Left ventricle myocardium inferior (tissue), 1 donor: ENCODE results near the gene LDLRAD3. TPM values are rescaled to one million over a fixed set of nuclear protein-coding genes. Genes with fewer than 3 reads are reported as not detected.
"Not testable (repeated sequence)": the region's sequence is repeated elsewhere in the genome, so short reads cannot be mapped to it uniquely, and the experiment has no call there.

Source experiments
- DNase-seq: peaks from one replicate; pipeline ENCODE4 v3.0.0-alpha.2; 2020
- H3K27ac ChIP-seq: fragments of 200-600 bp; replicated peaks from 2 replicates; pipeline ENCODE4 v1.8.0; 2021
- H3K27me3 ChIP-seq: fragments of 200-600 bp; 2 replicates; pipeline ENCODE4 v1.8.0; 2021; ENCODE audit warnings: low read depth
- H3K36me3 ChIP-seq: fragments of 200-600 bp; 2 replicates; pipeline ENCODE4 v1.8.0; 2021
- H3K4me1 ChIP-seq: fragments of 200-600 bp; 2 replicates; pipeline ENCODE4 v1.8.0; 2021
- H3K4me3 ChIP-seq: fragments of 200-600 bp; 2 replicates; pipeline ENCODE4 v1.8.0; 2021; ENCODE audit warnings: mild to moderate bottlenecking, moderate library complexity
- H3K9me3 ChIP-seq: fragments of 200-600 bp; replicated peaks from 2 replicates; pipeline ENCODE4 v1.8.0; 2021
- intact Hi-C: fragments of 100-400 bp; cut with micrococcal nuclease; formaldehyde crosslinking; loops from one replicate; pipeline ENCODE4 v1.11.0; 2022
- total RNA-seq: library from RNA; stranded (reverse); fragmentation: NEBNext Ultra II Directional; extraction: Animal tissue kit (Norgen Biotek cat#: 25700); gene quantifications from one replicate; pipeline ENCODE4 v1.2.1, GENCODE V29; 2021
- TF ChIP-seq, protein P1 (sequence below): fragments of 200-600 bp; IDR thresholded peaks from 2 replicates; pipeline ENCODE4 v1.8.0; 2021; ENCODE audit warnings: antibody characterized with exemption, mild to moderate bottlenecking, borderline replicate concordance
- donor health status: DM: no; HTN: yes; CAD: no; lungs with severe emphysema.

LDLRAD3 gene
- total RNA-seq, 1 donor from 2014 or later, result 1.0 TPM

DNA sequence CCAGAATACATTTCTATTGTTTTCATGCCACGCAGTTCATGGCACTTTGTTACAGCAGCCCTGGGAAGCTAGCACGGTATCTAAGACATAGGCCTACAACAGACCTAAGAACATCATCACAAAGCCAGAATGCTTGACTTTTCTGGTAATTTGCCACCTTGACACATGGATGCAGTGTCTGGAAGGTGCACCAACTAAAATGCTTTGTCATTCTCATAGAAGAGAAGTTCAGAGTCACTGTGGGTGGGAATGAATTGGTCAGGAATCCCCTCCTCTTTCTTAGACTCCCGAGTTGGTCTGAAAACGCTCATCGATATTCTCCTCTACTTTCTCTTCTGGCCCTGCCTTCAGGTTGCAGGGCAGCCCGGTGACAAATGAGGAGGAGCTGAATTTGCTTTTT lies 223.9 kb downstream of the LDLRAD3 start:
- Histone ChIP-seq H3K9me3 (peaks cover 17% of the 10 kb centered on the region), H3K4me1 (peaks cover 21% of the 10 kb centered on the region), H3K27ac (no peak overlapping the region), H3K4me3 (no peak overlapping the region), H3K27me3 (peaks cover 25% of the 10 kb centered on the region), H3K36me3 (no peaks in the 10 kb centered on the region)
- TF ChIP-seq, protein P1, sequence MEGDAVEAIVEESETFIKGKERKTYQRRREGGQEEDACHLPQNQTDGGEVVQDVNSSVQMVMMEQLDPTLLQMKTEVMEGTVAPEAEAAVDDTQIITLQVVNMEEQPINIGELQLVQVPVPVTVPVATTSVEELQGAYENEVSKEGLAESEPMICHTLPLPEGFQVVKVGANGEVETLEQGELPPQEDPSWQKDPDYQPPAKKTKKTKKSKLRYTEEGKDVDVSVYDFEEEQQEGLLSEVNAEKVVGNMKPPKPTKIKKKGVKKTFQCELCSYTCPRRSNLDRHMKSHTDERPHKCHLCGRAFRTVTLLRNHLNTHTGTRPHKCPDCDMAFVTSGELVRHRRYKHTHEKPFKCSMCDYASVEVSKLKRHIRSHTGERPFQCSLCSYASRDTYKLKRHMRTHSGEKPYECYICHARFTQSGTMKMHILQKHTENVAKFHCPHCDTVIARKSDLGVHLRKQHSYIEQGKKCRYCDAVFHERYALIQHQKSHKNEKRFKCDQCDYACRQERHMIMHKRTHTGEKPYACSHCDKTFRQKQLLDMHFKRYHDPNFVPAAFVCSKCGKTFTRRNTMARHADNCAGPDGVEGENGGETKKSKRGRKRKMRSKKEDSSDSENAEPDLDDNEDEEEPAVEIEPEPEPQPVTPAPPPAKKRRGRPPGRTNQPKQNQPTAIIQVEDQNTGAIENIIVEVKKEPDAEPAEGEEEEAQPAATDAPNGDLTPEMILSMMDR, result no peak
- intact Hi-C loops, result no loop called here
- DNase-seq, result no peak

DNA sequence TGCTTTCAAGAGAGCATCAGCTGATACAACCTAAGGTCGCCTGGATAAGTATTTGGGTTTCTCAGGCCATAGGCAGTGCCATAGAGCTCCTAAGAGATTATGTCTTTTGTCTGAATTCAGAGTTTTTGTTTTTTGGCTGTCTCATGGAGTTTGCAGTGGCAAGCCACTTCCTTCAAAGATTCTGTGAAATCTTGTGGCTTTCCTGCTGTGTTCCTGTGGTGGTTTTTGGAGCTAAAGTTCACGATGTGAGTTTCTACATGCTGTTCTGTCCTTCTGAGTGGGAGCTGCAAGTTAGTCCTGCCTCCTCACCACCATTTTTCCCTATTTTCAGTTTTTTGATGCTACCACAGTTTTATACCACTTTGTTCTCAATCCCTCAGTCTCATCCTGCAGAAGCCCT lies 234.0 kb downstream of the LDLRAD3 start:
- Histone ChIP-seq H3K9me3 (no peaks in the 10 kb centered on the region), H3K36me3 (no peaks in the 10 kb centered on the region), H3K27me3 (peaks cover 20% of the 10 kb centered on the region), H3K4me3 (no peak overlapping the region), H3K4me1 (no peaks in the 10 kb centered on the region), H3K27ac (no peak overlapping the region)
- TF ChIP-seq, protein P1, result no peak
- intact Hi-C loops, result no loop called here
- no peak for DNase-seq

DNA sequence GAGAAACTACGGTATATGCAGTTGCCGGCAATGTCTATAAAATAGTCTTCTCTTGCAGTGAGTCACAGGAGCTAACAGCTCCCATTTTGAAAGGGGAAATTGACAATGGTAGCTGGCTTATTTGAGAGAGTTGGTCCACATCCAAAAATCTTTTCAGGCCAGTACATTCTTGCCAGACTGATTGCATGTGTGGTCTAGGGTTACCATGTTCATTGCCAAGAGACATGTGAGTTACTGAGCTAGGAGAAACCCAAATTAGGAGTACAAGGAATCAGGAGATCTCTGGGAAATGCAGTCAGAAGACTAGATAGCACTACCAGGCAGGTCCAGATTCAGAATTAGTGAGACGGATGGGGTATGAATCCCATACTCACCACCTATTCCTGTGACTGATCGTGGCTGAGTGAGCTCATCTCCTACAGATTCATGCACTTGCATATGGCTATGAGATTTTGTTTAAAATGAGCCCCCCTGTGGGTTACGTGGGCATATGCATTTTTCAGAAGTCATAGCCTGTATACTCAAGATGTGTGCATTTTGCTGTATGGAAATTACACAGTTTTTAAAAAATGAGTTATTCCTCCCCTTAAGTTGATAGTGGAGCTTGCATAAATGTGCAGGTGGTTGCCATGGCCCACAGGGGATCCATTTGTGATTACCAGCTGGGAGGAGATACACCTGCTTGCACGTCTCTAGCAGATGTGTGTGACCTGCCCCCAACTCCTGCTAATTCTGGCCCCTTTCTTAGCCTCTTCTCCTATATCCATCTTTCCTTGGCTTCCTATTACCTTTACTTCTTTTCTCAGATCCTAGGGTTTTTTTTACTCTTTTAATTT lies 242.7 kb downstream of the LDLRAD3 start:
- peaks cover 12% of the 10 kb centered on the region for H3K4me1 ChIP-seq
- H3K36me3 ChIP-seq, result no peaks in the 10 kb centered on the region
- intact Hi-C loops, result no loop called here
- no peak for DNase-seq
- TF ChIP-seq, protein P1, result no peak
- no peak overlapping the region for H3K4me3 ChIP-seq
- H3K27me3 ChIP-seq, result no peaks in the 10 kb centered on the region
- no peaks in the 10 kb centered on the region for H3K9me3 ChIP-seq
- H3K27ac ChIP-seq, result no peak overlapping the region

DNA sequence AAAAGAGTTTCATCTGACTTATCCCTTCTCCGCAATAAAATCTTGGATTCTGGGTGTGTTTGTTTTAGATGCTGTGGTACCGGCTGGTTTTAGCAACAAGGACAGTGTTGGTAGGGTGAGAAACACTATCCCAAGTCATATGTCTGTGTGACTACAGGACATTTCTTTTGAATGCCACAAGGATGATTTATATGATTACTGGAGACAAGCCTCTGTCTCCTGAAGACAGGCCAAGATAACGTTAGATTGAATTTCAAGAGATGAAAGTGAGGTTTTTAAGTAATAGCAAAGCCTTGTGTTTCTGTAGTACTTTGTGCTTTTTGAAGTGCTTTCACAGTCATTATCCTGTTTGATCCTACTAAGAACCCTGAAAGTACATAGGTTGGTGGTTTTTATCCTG lies 243.8 kb downstream of the LDLRAD3 start:
- no peak for DNase-seq
- no peaks in the 10 kb centered on the region for H3K9me3 ChIP-seq
- no peak overlapping the region for H3K4me3 ChIP-seq
- H3K27ac ChIP-seq, result no peak overlapping the region
- TF ChIP-seq, protein P1, result no peak
- no peaks in the 10 kb centered on the region for H3K36me3 ChIP-seq
- no peaks in the 10 kb centered on the region for H3K27me3 ChIP-seq
- intact Hi-C loops, result no loop called here
- H3K4me1 ChIP-seq, result peaks cover 12% of the 10 kb centered on the region

DNA sequence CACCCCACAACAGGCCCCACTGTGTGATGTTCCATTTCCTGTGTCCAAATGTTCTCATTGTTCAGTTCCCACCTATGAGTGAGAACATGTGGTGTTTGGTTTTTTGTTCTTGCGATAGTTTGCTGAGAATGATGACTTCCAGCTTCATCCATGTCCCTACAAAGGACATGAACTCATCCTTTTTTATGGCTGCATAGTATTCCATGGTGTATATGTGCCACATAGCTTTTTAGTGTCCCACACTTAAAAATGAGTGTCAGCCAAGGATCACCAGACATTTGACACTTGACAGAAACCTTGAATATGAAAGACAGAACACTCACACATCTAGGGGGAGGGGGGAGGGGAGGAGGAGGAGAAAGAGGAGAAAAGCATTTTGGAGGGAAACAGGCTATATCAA lies 245.9 kb downstream of the LDLRAD3 start:
- H3K27ac ChIP-seq, H3K36me3 ChIP-seq, H3K27me3 ChIP-seq, intact Hi-C loops, H3K9me3 ChIP-seq, H3K4me3 ChIP-seq, DNase-seq: not testable (repeated sequence)
- peaks cover 12% of the 10 kb centered on the region for H3K4me1 ChIP-seq

DNA sequence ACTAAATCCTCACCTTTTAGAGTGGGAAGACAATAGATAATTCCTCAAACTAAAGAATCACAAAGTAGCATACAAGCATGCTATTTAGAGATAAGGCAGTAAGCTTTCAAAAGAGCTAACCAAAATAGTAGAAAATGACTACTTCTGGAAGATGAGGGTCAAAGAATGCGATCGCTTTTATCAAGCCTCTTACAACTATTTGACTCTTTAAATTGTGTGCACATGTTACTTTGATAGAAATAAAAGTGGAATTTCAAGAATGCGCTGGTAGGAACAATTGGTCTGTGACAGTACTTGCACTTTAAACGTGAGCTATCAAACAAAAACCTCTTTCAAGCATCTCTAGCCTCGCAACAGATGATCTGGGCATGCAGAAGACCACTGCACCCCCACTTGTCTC lies 248.1 kb downstream of the LDLRAD3 start:
- intact Hi-C loops, result no loop called here
- Histone ChIP-seq H3K27me3 (no peaks in the 10 kb centered on the region), H3K4me1 (peaks cover 6% of the 10 kb centered on the region), H3K36me3 (no peaks in the 10 kb centered on the region), H3K9me3 (no peaks in the 10 kb centered on the region), H3K27ac (no peak overlapping the region), H3K4me3 (no peak overlapping the region)
- no peak for DNase-seq
- TF ChIP-seq, protein P1, result no peak
